Nephron progenitor cell (in vitro differentiated cells): ENCODE data around the gene INSR.

Experiments used
- DNase-seq: peaks from one replicate; pipeline ENCODE4 v3.0.0; 2021
- H3K27ac Mint-ChIP-seq: 2 replicates; pipeline ENCODE4 v1.8.0; 2021; ENCODE audit warnings: mild to moderate bottlenecking, moderate library complexity, mixed read lengths
- H3K27me3 Mint-ChIP-seq: 2 replicates; pipeline ENCODE4 v1.8.0; 2021; ENCODE audit warnings: mild to moderate bottlenecking, low read depth, mixed read lengths; ENCODE audit not compliant: poor library complexity
- H3K36me3 Mint-ChIP-seq: 2 replicates; pipeline ENCODE4 v1.8.0; 2021; ENCODE audit warnings: low read depth, mixed read lengths
- H3K4me1 Mint-ChIP-seq: 2 replicates; pipeline ENCODE4 v1.8.0; 2021; ENCODE audit warnings: mixed read lengths
- H3K4me3 Mint-ChIP-seq: 2 replicates; pipeline ENCODE4 v1.8.0; 2021; ENCODE audit warnings: mild to moderate bottlenecking, moderate library complexity, mixed read lengths
- H3K9me3 Mint-ChIP-seq: 2 replicates; pipeline ENCODE4 v1.8.0; 2021; ENCODE audit warnings: mild to moderate bottlenecking, moderate library complexity, mixed read lengths
- TF ChIP-seq, protein P1 (sequence below): fragments of 200-600 bp; sonication (generic); IDR thresholded peaks from 2 replicates; pipeline ENCODE4 v1.5.0; 2021; ENCODE audit warnings: antibody characterized with exemption

The INSR gene

DNA sequence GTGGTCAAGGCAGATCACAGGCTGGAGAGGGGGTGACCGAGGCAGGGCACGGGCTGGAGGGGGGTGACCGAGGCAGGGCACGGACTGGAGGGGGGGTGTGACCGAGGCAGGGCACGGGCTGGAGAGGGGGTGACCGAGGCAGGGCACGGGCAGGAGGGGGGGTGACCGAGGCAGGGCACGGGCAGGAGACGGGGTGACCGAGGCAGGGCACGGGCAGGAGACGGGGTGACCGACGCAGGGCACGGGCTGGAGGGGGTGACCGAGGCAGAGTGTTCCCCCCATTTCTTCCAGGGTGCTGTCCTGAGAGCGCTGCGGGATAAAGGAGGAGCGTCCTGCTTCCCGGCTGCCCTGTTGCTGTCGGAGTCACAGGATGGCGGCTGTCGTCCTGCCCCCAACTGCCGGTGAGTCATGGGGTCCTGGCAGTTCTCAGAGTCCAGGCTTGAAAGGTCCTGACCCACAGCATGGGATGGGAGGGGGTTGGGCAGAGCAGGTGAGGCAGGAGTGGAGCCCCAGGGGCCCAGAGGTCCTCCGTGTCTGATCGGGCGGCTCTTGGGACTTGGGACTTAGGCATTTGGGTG, 219.4 kb downstream of the INSR start:
- Mint-ChIP-seq H3K36me3 (peaks cover 93% of the 10 kb centered on the region), H3K27ac (no peak overlapping the region), H3K4me3 (no peak overlapping the region), H3K9me3 (peaks cover 72% of the 10 kb centered on the region), H3K4me1 (peaks cover 10% of the 10 kb centered on the region), H3K27me3 (peaks cover 8% of the 10 kb centered on the region)
- no peak for DNase-seq
- TF ChIP-seq, protein P1, sequence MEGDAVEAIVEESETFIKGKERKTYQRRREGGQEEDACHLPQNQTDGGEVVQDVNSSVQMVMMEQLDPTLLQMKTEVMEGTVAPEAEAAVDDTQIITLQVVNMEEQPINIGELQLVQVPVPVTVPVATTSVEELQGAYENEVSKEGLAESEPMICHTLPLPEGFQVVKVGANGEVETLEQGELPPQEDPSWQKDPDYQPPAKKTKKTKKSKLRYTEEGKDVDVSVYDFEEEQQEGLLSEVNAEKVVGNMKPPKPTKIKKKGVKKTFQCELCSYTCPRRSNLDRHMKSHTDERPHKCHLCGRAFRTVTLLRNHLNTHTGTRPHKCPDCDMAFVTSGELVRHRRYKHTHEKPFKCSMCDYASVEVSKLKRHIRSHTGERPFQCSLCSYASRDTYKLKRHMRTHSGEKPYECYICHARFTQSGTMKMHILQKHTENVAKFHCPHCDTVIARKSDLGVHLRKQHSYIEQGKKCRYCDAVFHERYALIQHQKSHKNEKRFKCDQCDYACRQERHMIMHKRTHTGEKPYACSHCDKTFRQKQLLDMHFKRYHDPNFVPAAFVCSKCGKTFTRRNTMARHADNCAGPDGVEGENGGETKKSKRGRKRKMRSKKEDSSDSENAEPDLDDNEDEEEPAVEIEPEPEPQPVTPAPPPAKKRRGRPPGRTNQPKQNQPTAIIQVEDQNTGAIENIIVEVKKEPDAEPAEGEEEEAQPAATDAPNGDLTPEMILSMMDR = no peak

DNA sequence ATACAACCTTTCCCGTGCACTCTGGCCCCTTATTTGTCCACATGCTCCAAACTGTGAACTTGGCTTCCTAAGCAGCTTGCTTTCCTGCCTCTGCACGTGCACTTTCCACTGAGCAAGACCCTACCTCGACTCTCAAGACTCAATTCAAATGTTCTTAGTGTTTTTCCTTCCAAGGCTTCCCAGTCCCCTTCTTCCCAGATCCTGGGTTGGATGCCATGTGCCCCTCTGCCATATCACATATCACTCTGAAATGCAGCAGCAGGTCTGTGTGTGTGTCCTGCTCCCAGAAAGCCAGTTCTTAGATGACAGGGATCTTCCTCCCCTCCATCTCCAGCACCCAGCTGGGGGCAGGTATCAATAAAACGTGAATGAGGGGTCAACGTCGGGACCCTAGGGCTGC, 221.7 kb downstream of the INSR start:
- peaks cover 4% of the 10 kb centered on the region for H3K27me3 Mint-ChIP-seq
- peaks cover 69% of the 10 kb centered on the region for H3K9me3 Mint-ChIP-seq
- no peak for DNase-seq
- peaks cover 79% of the 10 kb centered on the region for H3K36me3 Mint-ChIP-seq
- no peak overlapping the region for H3K27ac Mint-ChIP-seq
- TF ChIP-seq, protein P1 = no peak
- peaks cover 19% of the 10 kb centered on the region for H3K4me1 Mint-ChIP-seq
- peak overlapping the region; percentile 70 for H3K4me3 Mint-ChIP-seq

DNA sequence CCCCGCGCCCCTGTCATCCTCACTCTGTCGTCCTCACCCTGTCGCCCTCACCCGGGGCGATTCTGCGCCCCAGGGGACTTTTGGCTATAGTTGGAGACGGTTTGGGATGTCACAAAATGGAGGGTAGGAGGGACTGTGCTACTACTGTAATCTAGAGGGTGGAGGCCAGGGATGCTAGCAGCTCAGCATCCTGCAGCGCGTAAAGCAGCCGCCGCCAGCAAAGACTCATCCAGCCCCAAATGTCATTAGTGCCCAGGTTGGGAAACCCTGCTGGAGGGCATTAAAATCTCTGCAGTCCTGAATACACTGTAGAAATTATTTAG, 224.3 kb downstream of the INSR start:
- Mint-ChIP-seq H3K36me3 (peaks cover 52% of the 10 kb centered on the region), H3K9me3 (peaks cover 63% of the 10 kb centered on the region), H3K27ac (no peak overlapping the region), H3K4me3 (peak overlapping the region; percentile 95), H3K27me3 (peaks cover 6% of the 10 kb centered on the region), H3K4me1 (peaks cover 19% of the 10 kb centered on the region)
- no peak for DNase-seq
- TF ChIP-seq, protein P1 = no peak

DNA sequence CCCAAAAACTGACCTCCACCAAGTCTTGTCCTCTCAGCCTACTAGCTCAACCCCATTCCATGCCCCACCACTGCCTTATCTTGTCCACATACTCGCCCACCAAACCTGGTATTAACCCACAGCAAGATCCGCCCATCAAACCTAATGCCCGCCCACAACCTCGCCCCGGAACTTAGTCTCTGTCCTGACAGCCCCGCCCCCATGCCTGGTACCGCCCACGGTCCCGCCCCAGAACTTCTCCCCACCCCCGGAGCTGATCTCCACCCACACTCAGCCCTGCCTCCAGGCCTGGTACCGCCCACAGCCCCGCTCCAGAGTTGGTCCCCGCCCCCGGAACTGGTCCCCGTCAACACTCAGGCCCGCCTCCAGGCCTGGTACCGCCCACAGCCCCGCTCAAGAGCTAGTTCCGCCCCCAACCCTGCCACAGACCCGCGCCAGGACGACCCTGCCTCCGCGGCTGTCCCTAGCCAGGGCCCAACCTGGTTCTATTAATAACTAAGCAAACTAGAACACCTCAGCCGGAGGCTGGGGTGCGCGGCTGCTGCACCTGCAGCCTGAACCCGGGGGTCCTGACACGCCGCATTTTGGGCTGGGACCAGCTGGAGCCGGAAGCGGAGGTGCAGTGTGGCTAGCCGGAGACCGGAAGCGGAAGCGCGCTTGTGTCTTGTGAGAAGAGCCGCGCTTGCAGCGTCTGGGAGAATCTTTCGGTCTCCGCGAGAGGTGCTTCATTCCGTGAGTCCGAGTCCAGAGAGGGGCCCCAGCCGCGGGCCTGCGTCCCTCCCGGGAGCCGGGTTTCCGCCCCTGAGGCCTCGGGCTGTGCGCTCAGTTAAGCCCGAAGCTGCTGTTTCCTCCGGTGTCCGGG, 224.9 kb downstream of the INSR start, which contains the start of gene ZNF557:
TSS of gene ZNF557 (plus strand) at position 662 of the 862 bp plus-strand sequence. CDS start 5,372 bp downstream, outside the sequence.
- Mint-ChIP-seq H3K27ac (peak within 1 kb of the TSS; percentile 83), H3K36me3 (peaks cover 46% of the 10 kb centered on the region), H3K4me1 (peaks cover 19% of the 10 kb centered on the region), H3K27me3 (peaks cover 9% of the 10 kb centered on the region), H3K9me3 (peaks cover 66% of the 10 kb centered on the region), H3K4me3 (peak within 1 kb of the TSS; percentile 95)
- DNase-seq = peak; percentile 98
- TF ChIP-seq, protein P1 = no peak

DNA sequence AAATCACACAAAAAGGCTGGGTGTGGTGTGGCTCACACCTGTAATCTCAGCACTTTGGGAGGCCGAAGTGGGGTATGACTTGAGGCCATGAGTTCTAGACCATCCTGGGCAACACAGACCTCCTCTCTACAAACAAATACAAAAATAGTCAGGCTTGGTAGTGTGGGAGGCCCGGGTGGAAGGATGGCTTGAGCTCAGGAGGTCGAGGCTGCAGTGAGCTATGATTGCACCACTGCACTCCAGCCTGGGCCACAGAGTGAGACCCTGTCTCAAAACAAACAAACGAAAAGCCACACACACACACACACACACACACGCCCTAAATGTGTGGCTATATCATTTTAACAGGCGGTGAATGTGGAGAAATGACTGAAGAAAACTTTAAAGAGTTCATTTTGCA, 225.6 kb downstream of the INSR start:
- DNase-seq = no peak
- H3K9me3 Mint-ChIP-seq = peaks cover 67% of the 10 kb centered on the region
- peaks cover 40% of the 10 kb centered on the region for H3K36me3 Mint-ChIP-seq
- H3K27me3 Mint-ChIP-seq = peaks cover 9% of the 10 kb centered on the region
- no peak overlapping the region for H3K27ac Mint-ChIP-seq
- TF ChIP-seq, protein P1 = no peak
- H3K4me3 Mint-ChIP-seq = peak overlapping the region; percentile 95
- H3K4me1 Mint-ChIP-seq = peaks cover 19% of the 10 kb centered on the region
